Activated CD8-positive, alpha-beta T cell treated with anti-CD3 and anti-CD28 coated beads, Interleukin-2, amount 10 ng/mL, durations not matched to agents 7 days and 5 days (primary cell): ENCODE data around the gene NGF. TPM values are rescaled to one million over a fixed set of nuclear protein-coding genes. Genes with fewer than 3 reads are reported as not detected.

Experiments used
- ATAC-seq: fragments of 150-1000 bp; cut with Tn5 transposase; one replicate; pipeline ENCODE4 v1.10.0; 2021; ENCODE audit warnings: moderate library complexity
- CTCF ChIA-PET: fragments of 350-600 bp; sonication (Branson Sonifier 250); formaldehyde crosslinking; loops from one replicate; lab custom pipeline; 2021; ENCODE audit warnings: antibody characterized with exemption; lab: Charles Lee
- POLR2A ChIA-PET: fragments of 350-600 bp; sonication (Branson Sonifier 250); formaldehyde crosslinking; loops from one replicate; lab custom pipeline; 2021; ENCODE audit warnings: antibody characterized with exemption; lab: Charles Lee
- DNase-seq: peaks from one replicate; pipeline ENCODE4 v3.0.0-alpha.2; 2020
- H3K27ac Mint-ChIP-seq: one replicate; pipeline ENCODE4 v1.8.0; 2021; ENCODE audit warnings: mild to moderate bottlenecking, mixed read lengths
- H3K27me3 Mint-ChIP-seq: one replicate; pipeline ENCODE4 v1.8.0; 2021; ENCODE audit warnings: low read depth, mixed read lengths
- H3K36me3 Mint-ChIP-seq: one replicate; pipeline ENCODE4 v1.8.0; 2021; ENCODE audit warnings: low read depth, mixed read lengths
- H3K4me1 Mint-ChIP-seq: one replicate; pipeline ENCODE4 v1.8.0; 2021; ENCODE audit warnings: low read depth, mixed read lengths
- H3K4me3 Mint-ChIP-seq: one replicate; pipeline ENCODE4 v1.8.0; 2021; ENCODE audit warnings: mild to moderate bottlenecking, mixed read lengths
- H3K9me3 Mint-ChIP-seq: one replicate; pipeline ENCODE4 v1.8.0; 2022; ENCODE audit warnings: mixed read lengths; ENCODE audit not compliant: insufficient read depth
- total RNA-seq, 2 experiments: library from RNA; stranded (reverse); gene quantifications; one replicate each; pipeline ENCODE4 v1.2.3, GENCODE V29; 2021

The NGF gene
- total RNA-seq, 2 experiments from 2014 or later = not detected

DNA sequence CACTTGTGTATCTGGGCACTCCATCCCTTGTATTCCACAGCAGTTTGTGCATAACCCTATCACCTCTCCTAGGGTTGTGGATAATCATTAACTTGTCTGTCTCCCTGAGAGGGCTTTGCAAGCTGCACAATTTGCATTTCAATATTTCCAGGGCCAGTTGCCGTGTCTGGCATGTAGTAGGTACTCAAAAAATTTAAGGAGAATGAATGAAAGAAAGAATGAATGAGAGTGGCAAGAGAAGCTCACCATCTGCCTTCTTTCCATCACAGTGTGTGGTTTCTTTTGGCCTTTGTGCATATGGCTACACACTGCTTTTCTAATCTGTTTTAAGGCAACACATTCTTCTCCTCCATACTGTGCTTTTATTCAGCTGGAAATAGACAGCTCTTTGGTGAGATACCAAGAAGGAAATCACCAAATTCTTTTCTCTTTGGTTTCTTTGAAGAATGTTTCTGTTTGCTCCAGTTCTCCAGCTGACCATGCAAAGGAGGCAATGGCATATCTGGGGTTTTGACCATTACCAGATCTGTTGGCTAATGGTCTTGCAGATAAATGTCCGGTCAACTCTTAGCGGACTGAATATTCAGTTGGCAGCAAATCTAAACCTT is 49.4 kb downstream of the NGF start:
- Mint-ChIP-seq H3K9me3 (no peaks in the 10 kb centered on the region), H3K4me1 (no peaks in the 10 kb centered on the region), H3K4me3 (no peak overlapping the region), H3K36me3 (no peaks in the 10 kb centered on the region), H3K27ac (no peak overlapping the region), H3K27me3 (no peaks in the 10 kb centered on the region)
- DNase-seq (no peak), ATAC-seq (no peak)
- ChIA-PET CTCF (no interaction called here), POLR2A (no interaction called here)

DNA sequence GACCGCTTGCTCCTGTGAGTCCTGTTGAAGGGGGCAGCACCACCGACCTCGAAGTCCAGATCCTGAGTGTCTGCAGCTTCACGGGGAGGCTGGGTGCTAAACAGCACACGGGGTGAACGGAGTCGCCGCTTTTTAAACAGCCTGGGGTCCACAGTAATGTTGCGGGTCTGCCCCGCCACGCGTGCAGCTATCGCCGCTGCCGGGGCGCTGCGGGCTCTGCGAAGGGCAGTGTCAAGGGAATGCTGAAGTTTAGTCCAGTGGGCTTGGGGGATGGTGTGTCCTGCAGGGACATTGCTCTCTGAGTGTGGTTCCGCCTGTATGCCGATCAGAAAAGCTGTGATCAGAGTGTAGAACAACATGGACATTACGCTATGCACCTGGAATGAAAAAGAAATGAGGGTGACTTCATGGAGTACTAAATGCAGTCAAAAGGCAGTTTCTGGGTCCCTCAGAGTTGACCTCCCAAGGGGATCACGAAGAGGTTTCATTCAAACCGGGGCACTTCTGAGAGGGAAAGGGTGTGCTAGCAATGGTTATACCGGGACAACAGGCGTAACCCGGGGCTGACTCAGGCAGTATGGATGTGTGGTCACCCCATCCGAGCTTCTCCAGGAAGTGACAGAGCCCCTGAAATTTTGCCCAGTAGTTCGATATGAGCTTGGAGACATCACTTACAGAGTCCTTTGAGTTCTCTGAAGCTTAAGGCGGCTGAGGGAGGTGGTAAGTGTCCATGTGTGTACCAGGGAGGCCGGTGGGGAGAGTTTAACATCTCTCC is 51.4 kb downstream of the NGF start:
- ChIA-PET POLR2A (no interaction called here), CTCF (no interaction called here)
- H3K36me3 Mint-ChIP-seq = no peaks in the 10 kb centered on the region
- H3K9me3 Mint-ChIP-seq = no peaks in the 10 kb centered on the region
- no peak overlapping the region for H3K27ac Mint-ChIP-seq
- DNase-seq (no peak), ATAC-seq (no peak)
- no peaks in the 10 kb centered on the region for H3K27me3 Mint-ChIP-seq
- no peak overlapping the region for H3K4me3 Mint-ChIP-seq
- no peaks in the 10 kb centered on the region for H3K4me1 Mint-ChIP-seq

DNA sequence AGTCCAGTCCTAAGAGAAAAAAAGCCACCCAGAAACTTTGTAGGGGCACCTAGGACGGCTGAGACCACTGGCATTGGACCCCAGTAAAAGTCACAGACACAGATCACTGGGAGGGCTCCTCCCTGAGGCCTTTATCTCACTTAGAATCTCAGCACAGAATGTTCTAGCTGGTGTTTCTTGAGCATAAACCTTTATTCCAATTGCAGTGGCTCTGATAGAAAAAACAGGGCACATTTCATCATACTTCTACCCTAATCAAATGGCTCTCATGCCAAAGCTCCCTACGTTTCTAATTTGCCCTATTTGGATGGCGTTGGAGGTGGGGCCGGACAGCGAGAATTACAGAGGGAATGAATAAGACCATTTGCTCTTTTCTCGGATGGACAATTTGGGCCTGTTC is 53.8 kb downstream of the NGF start:
- DNase-seq (no peak), ATAC-seq (no peak)
- H3K27ac Mint-ChIP-seq = no peak overlapping the region
- no peaks in the 10 kb centered on the region for H3K36me3 Mint-ChIP-seq
- POLR2A ChIA-PET = no interaction called here
- no peaks in the 10 kb centered on the region for H3K4me1 Mint-ChIP-seq
- no peaks in the 10 kb centered on the region for H3K9me3 Mint-ChIP-seq
- no peak overlapping the region for H3K4me3 Mint-ChIP-seq
- H3K27me3 Mint-ChIP-seq = no peaks in the 10 kb centered on the region
- CTCF ChIA-PET = no interaction called here

DNA sequence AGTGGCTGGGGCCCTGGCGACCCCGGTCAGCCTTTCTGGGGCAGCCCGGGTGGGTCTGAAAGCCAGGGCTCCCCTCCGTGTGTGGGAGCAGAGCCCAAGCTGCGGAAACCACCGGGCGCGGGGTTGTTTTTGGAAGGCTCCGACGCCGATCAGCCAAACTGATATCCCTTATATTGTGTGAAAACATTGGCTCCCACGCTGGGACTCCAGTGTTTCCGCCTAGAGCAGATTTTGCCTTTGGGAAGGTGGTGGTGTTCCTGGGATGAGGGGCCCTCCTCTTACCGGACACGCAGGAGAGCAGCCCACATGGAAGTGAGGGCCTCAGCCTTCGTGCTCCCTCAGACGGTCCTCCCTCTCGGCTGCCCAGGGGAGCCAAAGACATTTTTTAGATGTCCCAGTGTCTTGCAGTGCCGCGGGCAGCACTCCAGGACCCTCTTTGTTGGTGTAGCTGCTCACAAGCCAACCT is 54.3 kb downstream of the NGF start:
- Mint-ChIP-seq H3K36me3 (no peaks in the 10 kb centered on the region), H3K9me3 (no peaks in the 10 kb centered on the region), H3K4me1 (no peaks in the 10 kb centered on the region), H3K4me3 (no peak overlapping the region), H3K27ac (no peak overlapping the region), H3K27me3 (no peaks in the 10 kb centered on the region)
- DNase-seq = no peak
- ChIA-PET POLR2A (no interaction called here), CTCF (no interaction called here)
- ATAC-seq = no peak

DNA sequence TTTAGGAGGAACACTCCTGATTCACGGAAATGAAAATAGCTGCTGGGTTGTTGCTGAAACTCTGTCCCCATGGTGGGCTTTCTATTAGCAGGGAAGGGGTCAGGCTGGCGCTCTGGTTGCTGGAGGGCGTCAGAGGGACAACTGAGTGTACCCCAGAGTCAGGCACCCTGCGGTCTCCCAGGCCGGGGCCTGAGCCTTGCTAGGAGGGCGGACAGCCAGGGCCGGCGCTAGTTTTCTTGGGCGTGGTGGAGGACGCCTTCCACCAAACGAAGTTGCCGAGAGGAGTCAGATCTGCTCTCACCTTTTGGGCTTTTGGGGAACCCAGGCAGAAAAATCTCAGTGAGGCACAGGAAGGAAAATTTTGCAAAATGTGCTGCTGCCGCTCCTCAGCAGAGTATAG is 54.8 kb downstream of the NGF start:
- H3K36me3 Mint-ChIP-seq = no peaks in the 10 kb centered on the region
- CTCF ChIA-PET = no interaction called here
- H3K27me3 Mint-ChIP-seq = no peaks in the 10 kb centered on the region
- ATAC-seq = no peak
- H3K4me3 Mint-ChIP-seq = no peak overlapping the region
- POLR2A ChIA-PET = no interaction called here
- H3K9me3 Mint-ChIP-seq = no peaks in the 10 kb centered on the region
- DNase-seq = no peak
- H3K27ac Mint-ChIP-seq = no peak overlapping the region
- no peaks in the 10 kb centered on the region for H3K4me1 Mint-ChIP-seq

DNA sequence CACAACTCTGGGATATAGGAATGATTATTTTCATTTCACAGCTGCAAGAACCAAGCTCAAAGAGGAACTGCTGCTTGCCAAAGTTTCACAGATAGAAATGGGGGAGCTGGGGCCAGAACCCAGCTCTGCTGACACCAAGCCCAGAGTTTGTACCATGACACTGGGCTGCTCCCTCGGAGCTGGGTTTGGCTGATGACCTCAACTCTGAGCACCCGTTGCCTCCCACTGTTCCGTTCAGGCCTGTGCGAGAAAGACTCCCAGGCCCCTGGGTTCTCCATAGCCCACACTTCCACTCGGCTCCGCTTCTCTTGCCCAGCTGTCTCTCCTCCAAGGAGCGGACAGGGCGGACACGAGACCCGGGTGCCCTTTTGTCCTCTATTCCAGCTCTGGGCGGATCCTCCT is 55.2 kb downstream of the NGF start:
- DNase-seq (no peak), ATAC-seq (no peak)
- no peaks in the 10 kb centered on the region for H3K27me3 Mint-ChIP-seq
- H3K4me1 Mint-ChIP-seq = no peaks in the 10 kb centered on the region
- ChIA-PET CTCF (no interaction called here), POLR2A (no interaction called here)
- no peak overlapping the region for H3K4me3 Mint-ChIP-seq
- no peaks in the 10 kb centered on the region for H3K36me3 Mint-ChIP-seq
- H3K9me3 Mint-ChIP-seq = no peaks in the 10 kb centered on the region
- no peak overlapping the region for H3K27ac Mint-ChIP-seq

DNA sequence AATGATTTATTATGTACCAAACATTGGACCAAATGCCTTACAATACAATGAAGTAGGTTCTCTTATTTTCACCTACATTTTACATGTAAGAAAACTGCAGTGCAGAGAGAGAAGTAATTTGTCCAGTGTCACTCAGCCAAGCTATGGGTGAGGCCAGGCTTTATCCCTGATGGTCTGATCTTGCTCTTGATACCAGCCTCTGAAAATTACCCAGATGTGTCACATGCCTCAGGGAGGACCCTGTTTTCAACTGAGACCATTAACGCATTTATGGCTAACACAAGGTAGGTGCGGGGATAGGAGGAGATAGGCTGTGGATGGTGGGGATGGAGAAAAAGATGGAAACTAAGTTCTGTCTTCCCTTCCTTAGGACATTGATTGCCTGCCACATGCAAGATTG is 56.9 kb downstream of the NGF start:
- Mint-ChIP-seq H3K36me3 (no peaks in the 10 kb centered on the region), H3K27me3 (no peaks in the 10 kb centered on the region), H3K27ac (no peak overlapping the region), H3K4me3 (no peak overlapping the region), H3K9me3 (no peaks in the 10 kb centered on the region), H3K4me1 (no peaks in the 10 kb centered on the region)
- DNase-seq (no peak), ATAC-seq (no peak)
- ChIA-PET POLR2A (no interaction called here), CTCF (no interaction called here)

DNA sequence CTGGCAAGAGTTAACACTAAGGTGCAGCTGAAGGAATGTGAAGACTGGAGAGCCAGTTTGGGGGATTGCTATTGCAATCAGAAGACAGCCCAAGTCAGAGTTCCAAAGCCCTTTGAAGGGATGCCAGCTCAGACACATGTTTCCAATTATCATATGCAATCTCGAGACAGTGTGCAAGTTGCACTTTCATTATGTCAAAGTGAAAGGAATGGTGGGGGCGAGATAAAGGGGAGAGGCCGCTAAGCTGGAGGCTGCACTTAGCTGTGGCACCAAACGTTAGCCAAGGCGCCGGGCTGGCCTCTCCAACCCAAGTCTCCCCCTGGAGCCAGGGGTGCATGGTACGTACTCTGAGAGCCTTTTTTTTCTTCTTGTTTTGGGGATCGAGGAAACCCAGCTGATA is 58.0 kb downstream of the NGF start:
- POLR2A ChIA-PET = no interaction called here
- no peak for DNase-seq
- Mint-ChIP-seq H3K36me3 (no peaks in the 10 kb centered on the region), H3K27me3 (no peaks in the 10 kb centered on the region), H3K4me3 (no peak overlapping the region), H3K27ac (no peak overlapping the region), H3K4me1 (no peaks in the 10 kb centered on the region), H3K9me3 (no peaks in the 10 kb centered on the region)
- ATAC-seq = no peak
- CTCF ChIA-PET = no interaction called here

DNA sequence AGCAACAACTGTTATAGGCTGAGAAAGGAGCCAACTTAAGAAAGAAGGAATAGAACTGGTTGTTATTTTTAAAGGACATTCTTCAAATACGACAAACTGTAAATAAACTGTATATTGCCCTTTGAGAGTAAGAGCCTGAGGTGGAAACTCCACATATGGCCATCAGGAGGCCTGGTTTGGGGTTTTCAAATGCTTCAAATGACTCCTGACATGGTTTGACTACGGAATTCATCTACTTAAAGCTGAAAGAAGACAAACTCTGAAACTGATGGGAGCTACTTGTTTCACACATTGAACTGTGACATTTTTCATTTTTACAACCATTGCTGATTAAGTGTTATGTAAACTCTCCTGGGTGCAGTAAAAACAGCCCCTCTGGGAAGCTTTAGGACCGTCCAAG is 59.8 kb downstream of the NGF start:
- DNase-seq (no peak), ATAC-seq (no peak)
- Mint-ChIP-seq H3K9me3 (no peaks in the 10 kb centered on the region), H3K36me3 (no peaks in the 10 kb centered on the region), H3K4me3 (no peak overlapping the region), H3K27me3 (no peaks in the 10 kb centered on the region), H3K4me1 (no peaks in the 10 kb centered on the region), H3K27ac (no peak overlapping the region)
- ChIA-PET POLR2A (no interaction called here), CTCF (no interaction called here)

DNA sequence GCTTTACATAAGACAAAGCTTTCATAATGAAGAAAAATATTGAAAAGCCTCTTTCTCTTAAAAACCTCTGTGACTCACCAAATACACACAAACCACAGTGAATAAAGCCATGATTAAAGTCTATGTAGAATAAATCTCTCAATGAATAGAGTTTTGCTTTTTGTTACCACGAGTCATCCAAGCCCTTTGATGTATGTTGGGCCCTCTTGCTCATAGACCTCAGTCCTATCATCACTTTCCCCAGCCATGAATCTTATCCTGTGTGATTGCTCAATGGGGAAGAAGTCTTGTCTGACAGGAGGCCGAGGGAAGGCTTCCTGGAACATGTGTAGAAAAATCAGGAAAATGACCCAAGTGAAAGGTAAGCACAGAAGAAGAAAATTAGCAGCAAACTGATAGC is 60.8 kb downstream of the NGF start:
- no peak for ATAC-seq
- POLR2A ChIA-PET = no interaction called here
- no peaks in the 10 kb centered on the region for H3K9me3 Mint-ChIP-seq
- no peak for DNase-seq
- H3K36me3 Mint-ChIP-seq = no peaks in the 10 kb centered on the region
- CTCF ChIA-PET = no interaction called here
- no peak overlapping the region for H3K27ac Mint-ChIP-seq
- H3K4me1 Mint-ChIP-seq = no peaks in the 10 kb centered on the region
- H3K27me3 Mint-ChIP-seq = no peaks in the 10 kb centered on the region
- H3K4me3 Mint-ChIP-seq = no peak overlapping the region

DNA sequence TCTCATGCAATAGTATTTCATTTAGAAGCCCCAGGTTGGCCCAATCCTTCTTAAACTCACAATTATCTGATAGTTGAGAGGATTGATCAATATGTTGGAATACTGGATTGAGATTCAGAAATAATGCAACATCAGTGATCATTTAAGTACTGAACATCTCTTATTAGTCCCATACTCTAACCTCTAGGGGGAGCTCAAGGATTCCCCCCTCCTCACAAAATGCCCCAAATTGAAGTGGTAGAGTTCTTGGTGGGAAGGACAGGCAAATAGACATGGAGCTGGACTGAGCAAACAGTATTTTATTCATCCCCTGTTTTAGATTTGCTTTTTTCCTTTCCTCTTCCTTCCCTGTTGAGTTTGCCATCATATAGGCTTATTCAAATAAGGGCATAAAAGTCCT is 62.8 kb downstream of the NGF start:
- Mint-ChIP-seq H3K9me3 (no peaks in the 10 kb centered on the region), H3K27me3 (no peaks in the 10 kb centered on the region), H3K27ac (no peak overlapping the region), H3K4me3 (no peak overlapping the region), H3K36me3 (no peaks in the 10 kb centered on the region), H3K4me1 (no peaks in the 10 kb centered on the region)
- no peak for ATAC-seq
- CTCF ChIA-PET = interaction anchor here (1.2 to 1.6 kb wide), 2 partner anchors 196 to 431 kb away, joined by 3 read pairs; no protein-coding TSS in a partner anchor
- DNase-seq = no peak
- POLR2A ChIA-PET = no interaction called here

DNA sequence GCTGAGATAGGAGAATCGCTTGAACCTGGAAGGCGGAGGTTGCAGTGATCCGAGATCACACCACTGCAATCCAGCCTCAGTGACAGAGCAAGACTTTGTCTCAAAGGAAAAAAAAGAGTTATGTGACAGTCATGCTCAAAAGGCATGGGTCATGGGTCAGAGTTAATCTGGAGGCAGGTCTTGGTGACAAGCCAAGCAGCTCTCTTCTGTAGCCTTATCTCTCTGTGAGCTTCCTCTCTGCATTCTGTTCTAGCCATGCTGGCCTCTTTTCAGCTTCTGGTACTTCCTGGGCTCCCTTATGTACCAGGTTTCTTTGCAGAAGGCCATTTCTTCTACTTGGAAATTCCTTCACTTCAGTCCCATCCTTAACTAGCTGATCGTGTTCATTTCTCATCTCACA is 63.6 kb downstream of the NGF start:
- Mint-ChIP-seq H3K27me3 (no peaks in the 10 kb centered on the region), H3K27ac (no peak overlapping the region), H3K4me1 (no peaks in the 10 kb centered on the region), H3K9me3 (no peaks in the 10 kb centered on the region), H3K36me3 (no peaks in the 10 kb centered on the region), H3K4me3 (no peak overlapping the region)
- DNase-seq (no peak), ATAC-seq (no peak)
- CTCF ChIA-PET = interaction anchor here (1.6 kb wide), 1 partner anchor 197 kb away, joined by 3 read pairs; no protein-coding TSS in a partner anchor
- POLR2A ChIA-PET = no interaction called here
